ENCODE data around the gene GTSF1L. TPM values are rescaled to one million over a fixed set of nuclear protein-coding genes. Genes with fewer than 3 reads are reported as not detected.

GTSF1L gene
- total and polyA plus RNA-seq, 11 donors = not detected

DNA sequence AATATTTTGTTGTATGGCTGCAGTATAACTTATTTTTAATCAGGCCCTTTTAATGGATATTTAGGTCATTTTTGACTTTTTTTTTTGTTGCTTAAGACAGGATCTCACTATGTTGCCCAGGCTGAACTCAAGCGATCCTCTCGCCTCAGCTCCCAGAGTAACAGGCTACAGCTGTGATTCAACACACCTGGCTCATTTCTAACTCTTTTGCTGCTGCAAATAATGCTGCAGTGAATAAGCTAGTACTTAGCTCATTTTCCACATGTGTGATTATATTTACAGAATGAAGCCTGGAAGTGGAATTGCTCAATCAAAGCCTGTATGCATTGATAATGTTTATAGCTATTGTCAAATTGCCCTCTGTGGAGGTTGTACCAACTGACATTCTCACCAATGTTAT lies 1.1 kb downstream of the GTSF1L start:
- DNase-seq = no peak
- H3K4me3 ChIP-seq = no peak overlapping the region
- peaks cover 0 to 4% (median 0%) of the 10 kb centered on the region in 12 donors for H3K9me3 ChIP-seq
- no peaks in the 10 kb centered on the region for H3K36me3 ChIP-seq
- intact Hi-C loops (cut with DNase I) = no loop called here
- no peak for TF ChIP-seq POLR2A (IDR thresholded peaks at IDR 0.05)
- TF ChIP-seq, protein P1, sequence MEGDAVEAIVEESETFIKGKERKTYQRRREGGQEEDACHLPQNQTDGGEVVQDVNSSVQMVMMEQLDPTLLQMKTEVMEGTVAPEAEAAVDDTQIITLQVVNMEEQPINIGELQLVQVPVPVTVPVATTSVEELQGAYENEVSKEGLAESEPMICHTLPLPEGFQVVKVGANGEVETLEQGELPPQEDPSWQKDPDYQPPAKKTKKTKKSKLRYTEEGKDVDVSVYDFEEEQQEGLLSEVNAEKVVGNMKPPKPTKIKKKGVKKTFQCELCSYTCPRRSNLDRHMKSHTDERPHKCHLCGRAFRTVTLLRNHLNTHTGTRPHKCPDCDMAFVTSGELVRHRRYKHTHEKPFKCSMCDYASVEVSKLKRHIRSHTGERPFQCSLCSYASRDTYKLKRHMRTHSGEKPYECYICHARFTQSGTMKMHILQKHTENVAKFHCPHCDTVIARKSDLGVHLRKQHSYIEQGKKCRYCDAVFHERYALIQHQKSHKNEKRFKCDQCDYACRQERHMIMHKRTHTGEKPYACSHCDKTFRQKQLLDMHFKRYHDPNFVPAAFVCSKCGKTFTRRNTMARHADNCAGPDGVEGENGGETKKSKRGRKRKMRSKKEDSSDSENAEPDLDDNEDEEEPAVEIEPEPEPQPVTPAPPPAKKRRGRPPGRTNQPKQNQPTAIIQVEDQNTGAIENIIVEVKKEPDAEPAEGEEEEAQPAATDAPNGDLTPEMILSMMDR (IDR thresholded peaks at IDR 0.05) = no peak
- H3K27ac ChIP-seq = no peak overlapping the region
- no peak for ATAC-seq
- H3K27me3 ChIP-seq = no peaks in the 10 kb centered on the region
- H3K4me1 ChIP-seq = no peaks in the 10 kb centered on the region
- 83 to 92% (median 89%) methylated on average over 2 of the region's 2 CpGs for WGBS, 4 donors

DNA sequence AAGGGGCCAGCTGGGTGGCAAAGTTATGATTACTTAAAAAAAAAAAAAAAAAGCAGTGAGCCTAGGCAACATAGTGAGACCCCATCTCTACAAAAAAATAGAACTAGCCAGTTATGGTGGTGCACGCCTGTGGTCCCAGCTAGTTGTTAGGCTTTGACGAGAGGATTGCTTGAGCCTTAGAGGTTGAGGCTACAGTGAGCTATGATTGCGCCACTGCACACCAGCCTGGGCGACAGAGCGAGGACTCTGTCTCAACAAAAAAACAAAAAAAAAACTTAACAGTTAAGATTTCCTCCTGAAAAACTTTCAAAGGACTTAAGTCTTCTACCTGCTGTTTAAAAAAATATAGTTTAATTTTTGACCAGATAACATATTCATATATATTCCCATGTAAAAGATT lies 2.4 kb downstream of the GTSF1L start:
- H3K4me1 ChIP-seq = no peaks in the 10 kb centered on the region
- no peak overlapping the region for H3K4me3 ChIP-seq
- H3K27me3 ChIP-seq = no peaks in the 10 kb centered on the region
- intact Hi-C loops (cut with DNase I) = no loop called here
- ATAC-seq (no peak), DNase-seq (no peak)
- no peak overlapping the region for H3K27ac ChIP-seq
- H3K36me3 ChIP-seq = no peaks in the 10 kb centered on the region
- TF ChIP-seq, protein P1 (IDR thresholded peaks at IDR 0.05) = no peak
- no peak for TF ChIP-seq POLR2A (IDR thresholded peaks at IDR 0.05)
- H3K9me3 ChIP-seq = peaks cover 0 to 4% (median 0%) of the 10 kb centered on the region in 12 donors
- WGBS, 4 donors = 89 to 91% (median 90%) methylated on average over 5 of the region's 5 CpGs

DNA sequence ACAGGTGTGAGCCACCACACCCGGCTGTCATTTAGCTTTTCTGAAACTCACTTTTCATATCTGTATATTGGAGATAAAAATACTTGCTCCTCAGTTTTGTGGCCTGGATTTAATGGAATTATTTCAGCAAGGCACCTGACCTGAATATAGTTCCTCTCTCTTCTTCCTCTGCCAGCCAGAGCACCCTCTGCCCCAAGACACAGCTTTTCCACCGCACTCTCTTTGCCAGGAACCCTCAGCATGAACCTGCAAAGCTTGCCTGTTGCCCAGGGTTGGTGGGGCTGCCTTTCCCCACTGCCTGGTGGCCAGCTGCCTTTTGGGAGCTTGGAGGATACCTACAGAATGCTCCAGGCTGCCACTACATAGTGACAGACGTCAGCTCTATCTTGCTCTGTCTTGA lies 3.1 kb downstream of the GTSF1L start:
- DNase-seq (no peak), ATAC-seq (no peak)
- no peak overlapping the region for H3K4me3 ChIP-seq
- no peak overlapping the region for H3K27ac ChIP-seq
- peaks cover 0 to 2% (median 0%) of the 10 kb centered on the region in 12 donors for H3K9me3 ChIP-seq
- no peaks in the 10 kb centered on the region for H3K4me1 ChIP-seq
- no peak for TF ChIP-seq POLR2A (IDR thresholded peaks at IDR 0.05)
- TF ChIP-seq, protein P1 (IDR thresholded peaks at IDR 0.05) = no peak
- intact Hi-C loops (cut with DNase I) = no loop called here
- no peaks in the 10 kb centered on the region for H3K36me3 ChIP-seq
- no peaks in the 10 kb centered on the region for H3K27me3 ChIP-seq
- WGBS, 4 donors = 72 to 83% (median 77%) methylated on average over 3 of the region's 3 CpGs

DNA sequence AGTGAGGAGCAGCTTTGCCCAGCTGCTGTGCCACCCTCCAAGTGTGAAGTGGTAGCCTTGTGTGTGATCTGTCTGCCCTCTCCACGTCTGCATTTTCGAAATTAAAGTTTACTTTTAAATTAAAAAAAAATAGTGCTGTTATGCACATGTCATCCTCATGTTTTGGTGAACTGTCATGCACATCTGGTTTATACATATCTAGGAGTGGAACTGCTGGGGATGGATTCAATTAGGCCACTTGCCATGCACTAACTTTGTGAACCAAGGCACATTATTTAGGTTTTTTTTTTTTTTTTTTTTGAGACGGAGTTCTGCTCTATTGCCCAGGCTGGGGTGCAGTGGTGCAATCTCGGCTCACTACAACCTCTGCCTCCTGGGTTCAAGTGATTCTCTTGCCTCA lies 3.6 kb downstream of the GTSF1L start:
- no peak overlapping the region for H3K27ac ChIP-seq
- TF ChIP-seq POLR2A (IDR thresholded peaks at IDR 0.05) = no peak
- TF ChIP-seq, protein P1 (IDR thresholded peaks at IDR 0.05) = no peak
- H3K4me3 ChIP-seq = no peak overlapping the region
- H3K27me3 ChIP-seq = no peaks in the 10 kb centered on the region
- intact Hi-C loops (cut with DNase I) = no loop called here
- 68 to 79% (median 77%) methylated on average over 4 of the region's 4 CpGs for WGBS, 4 donors
- no peaks in the 10 kb centered on the region for H3K36me3 ChIP-seq
- peaks cover 0 to 2% (median 0%) of the 10 kb centered on the region in 12 donors for H3K9me3 ChIP-seq
- ATAC-seq (no peak), DNase-seq (no peak)
- H3K4me1 ChIP-seq = no peaks in the 10 kb centered on the region

All from heart left ventricle (tissue), 16 donors.